ENCODE measurements around the gene BGLAP.
A peak's percentile ranks its signal among the peaks of the same experiment; 100 is the strongest.

BGLAP gene

DNA sequence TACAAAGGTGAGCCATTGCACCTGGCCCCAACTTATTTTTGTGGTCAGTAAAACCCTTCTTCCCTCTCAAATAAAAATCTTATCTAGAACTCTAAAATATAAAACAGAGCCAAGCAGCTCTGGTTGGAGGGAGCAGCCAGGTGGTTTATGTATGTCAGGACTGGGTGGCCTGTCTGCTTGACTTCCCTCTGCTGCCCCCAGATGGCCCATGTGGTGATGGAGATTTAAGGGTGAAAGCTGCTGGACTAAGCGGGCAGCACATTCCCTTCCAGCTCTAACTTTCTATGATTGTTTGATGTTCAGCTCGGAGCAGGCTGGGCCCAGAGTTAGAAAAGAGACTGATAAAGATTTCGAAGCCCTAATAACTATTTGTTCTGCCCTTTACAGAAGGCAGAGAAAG, 17.8 kb downstream of the BGLAP start:
- no peak for DNase-seq

- DNase-seq, result no peak
Measured at GRCh38 chr1:156260896-156261295, 18.9 kb downstream of the BGLAP start.

DNA sequence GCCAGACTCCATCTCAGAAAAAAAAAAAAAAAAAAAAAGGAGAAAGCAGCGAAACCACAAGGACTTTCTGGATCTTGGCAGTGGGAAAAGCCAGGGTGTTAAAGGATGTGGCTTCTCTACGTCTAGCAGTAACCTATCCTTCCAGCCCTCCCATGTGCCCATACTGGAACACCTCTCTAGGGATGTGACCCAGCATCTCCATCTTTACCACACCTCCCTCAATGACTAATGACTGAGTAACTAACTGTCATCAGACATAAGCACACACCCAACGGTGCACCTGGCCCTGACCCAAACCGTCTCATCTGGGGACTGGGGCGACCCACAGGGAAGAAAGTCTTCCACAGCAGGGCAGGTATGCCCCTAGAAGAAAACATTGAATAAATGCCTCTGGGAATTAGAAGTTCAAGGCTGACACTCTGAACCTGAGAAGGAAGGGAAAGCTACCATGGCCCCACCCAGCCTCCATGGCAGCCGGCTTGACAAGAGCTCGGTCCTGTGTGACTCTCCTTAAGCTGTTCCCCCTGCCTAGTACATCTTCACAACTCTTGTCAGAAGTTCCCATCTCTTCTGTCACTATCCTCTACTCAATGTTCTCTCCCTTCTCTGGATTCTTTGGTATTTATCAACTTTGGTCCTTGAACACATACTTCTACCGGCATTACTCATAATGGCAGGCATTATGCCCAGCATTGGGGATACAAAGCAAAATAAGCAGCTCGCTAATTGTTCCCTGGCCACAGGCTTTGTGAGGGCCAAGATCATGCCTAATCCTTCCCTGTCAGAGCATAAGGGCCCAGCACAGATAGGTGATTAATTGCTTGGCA, 20.7 kb downstream of the BGLAP start:
- no peak for DNase-seq

- DNase-seq, result no peak
Measured at GRCh38 chr1:156263288-156263655, 21.3 kb downstream of the BGLAP start.

DNA sequence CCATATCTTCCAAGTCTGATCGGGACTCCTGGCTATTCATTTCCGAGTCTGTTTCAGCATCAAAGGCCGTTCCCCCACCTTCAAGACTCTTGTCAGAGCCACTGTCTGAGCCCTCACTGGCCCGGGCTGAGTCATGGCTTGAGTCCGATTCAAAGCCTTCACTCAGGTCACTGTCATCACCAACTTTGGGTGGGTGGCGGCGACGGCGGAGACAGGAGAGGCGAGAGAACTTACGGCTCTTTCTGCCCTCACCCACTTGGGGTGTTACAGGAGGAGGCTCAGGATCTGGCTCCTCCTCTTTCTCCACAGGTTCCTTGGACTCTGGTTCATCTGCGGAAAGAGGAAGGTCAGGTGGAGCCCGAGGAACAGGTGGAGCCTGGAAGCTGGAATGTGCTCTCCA, 24.1 kb downstream of the BGLAP start:
- no peak for DNase-seq

DNA sequence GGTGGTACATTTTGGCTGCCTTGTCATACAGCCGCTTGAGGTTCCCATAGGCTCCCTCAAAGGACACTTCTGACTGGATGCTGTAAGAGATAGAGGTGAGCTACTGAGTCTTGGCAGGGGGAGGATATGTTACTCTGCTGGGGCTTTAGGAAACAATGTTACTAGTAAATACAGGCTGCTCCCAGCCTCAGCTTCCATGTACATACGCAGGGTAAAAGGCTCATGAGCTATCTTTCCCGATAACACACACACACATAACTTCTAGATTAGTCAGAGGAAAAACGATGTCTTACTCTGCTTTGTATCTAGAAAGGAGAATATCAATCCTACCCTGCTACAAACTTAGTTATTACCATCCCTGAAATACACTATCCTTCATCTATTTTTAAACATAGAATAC, 26.4 kb downstream of the BGLAP start:
- no peak for DNase-seq

DNA sequence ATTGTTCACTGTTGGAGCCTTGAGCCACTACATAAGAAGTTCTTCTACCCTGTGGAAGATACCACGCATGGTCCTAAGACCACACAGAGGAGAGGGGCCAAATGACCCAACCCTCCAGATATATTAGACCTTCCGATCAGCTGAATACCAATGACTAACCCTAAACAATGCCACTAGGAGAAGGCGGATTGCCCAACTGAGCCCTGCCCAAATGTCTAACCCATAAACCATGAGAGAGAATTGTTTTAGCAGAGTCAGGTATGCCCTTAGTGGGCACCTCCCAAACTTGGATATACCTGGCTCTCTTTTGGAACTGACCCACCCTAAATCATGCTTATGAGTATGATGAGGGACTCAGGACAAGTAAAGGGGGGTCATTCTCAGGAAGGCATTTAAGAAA, 28.3 kb downstream of the BGLAP start:
- no peak for DNase-seq

DNA sequence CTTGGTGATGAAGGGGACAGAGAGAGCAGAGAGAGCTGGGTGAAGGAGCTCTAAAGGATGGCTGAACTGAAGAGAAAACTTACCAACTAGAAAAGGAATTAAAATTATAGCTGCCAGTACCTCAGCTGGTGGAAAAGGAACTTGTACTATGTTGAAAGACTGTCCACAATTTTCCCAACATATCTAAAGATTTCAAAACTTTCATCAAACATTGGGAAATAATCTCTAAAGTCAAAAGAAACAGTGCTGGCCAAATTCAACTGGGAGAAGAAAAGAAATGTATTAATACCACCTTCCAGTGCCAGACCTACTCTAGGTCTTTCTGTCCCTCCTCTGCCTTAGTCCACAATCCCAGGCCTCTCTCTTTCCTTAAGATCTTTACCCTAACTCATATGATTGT, 34.5 kb downstream of the BGLAP start:
- no peak for DNase-seq

DNA sequence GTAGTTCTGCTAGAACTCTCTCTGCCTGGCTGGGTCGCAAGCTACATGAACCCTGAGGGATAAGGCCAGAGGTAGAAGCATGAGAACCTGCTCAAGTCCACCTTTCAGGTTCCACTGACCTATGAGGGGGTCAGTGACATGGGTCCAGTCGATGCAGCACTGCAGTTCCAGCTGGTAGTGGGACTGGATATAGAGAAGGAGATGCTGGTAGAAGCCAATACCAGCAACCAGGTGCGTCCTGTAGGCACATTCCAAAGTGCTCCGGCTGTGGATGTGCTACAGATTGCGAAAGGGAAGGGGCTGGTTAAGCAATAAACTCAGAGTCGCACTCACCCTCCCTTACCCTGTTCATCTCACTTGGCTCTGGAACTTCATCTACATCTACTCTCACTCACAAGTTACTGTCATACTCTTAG, 35.0 kb downstream of the BGLAP start:
- DNase-seq, result no peak

GRCh38 chr1:156279837-156280236, 37.9 kb downstream of the BGLAP start:
- DNase-seq, result no peak

- peak; percentile 17 to 22 for DNase-seq
Measured at GRCh38 chr1:156281281-156281680, 39.3 kb downstream of the BGLAP start.

- DNase-seq, result no peak
Measured at GRCh38 chr1:156281693-156282478, 39.9 kb downstream of the BGLAP start.

- DNase-seq, result peak; percentile 98
Measured at GRCh38 chr1:156282479-156283222, 40.7 kb downstream of the BGLAP start, which contains the start of gene SMG5. SMG5 (minus strand) TSS chr1:156282825; CDS start chr1:156282680, 145 bp downstream.

- DNase-seq, result no peak
Measured at GRCh38 chr1:156283521-156283920, 41.5 kb downstream of the BGLAP start.

DNA sequence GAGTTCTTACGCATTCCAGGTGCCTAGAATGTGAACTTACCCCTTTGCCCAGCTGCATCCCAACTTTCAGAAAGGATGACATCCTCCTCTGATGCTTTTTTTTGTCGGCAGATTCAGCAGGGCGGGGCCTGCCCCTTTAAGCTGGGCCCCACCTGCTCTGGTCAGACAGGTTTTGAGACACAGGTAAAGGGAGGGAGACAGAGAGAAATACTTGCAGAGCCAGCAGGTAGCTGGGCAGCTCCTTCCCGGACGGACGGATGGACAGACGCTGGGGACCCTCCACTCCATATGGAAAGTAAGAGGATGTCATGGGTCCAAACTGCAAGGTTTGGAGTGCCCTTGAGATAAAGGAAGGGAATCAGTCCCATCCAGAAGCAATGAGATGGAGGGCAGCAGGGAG, 42.1 kb downstream of the BGLAP start, which contains the start of gene TMEM79:
Gene TMEM79, plus strand, starts transcription at position 214 of the 400 bp plus-strand sequence. CDS start 902 bp downstream, outside the sequence.
- DNase-seq, result no peak

DNA sequence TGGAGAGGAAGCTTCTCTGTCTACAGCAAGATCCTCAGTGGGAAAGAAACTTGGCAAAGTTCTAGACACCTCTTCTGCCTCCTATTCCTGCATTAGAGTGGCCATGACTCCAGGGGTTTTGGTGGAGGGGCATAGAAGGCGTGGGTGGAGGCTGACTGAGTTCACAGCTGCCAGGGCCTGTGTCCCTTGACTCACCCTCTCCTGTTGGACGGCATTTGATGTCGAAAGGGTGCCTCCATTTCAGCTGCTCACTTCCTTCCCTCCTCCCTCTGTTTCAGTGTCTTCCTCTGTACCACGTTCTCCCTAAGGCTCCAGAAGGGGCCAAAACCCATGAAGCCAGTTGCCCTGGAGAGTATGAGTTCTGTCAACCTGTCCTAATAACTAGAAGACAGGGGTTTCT, 42.8 kb downstream of the BGLAP start:
- no peak for DNase-seq

GRCh38 chr1:156285437-156285836, 43.5 kb downstream of the BGLAP start:
- DNase-seq, result no peak

GRCh38 chr1:156286061-156286460, 44.1 kb downstream of the BGLAP start:
- DNase-seq, result no peak

- no peak for DNase-seq
Measured at GRCh38 chr1:156289857-156290256, 47.9 kb downstream of the BGLAP start.

DNA sequence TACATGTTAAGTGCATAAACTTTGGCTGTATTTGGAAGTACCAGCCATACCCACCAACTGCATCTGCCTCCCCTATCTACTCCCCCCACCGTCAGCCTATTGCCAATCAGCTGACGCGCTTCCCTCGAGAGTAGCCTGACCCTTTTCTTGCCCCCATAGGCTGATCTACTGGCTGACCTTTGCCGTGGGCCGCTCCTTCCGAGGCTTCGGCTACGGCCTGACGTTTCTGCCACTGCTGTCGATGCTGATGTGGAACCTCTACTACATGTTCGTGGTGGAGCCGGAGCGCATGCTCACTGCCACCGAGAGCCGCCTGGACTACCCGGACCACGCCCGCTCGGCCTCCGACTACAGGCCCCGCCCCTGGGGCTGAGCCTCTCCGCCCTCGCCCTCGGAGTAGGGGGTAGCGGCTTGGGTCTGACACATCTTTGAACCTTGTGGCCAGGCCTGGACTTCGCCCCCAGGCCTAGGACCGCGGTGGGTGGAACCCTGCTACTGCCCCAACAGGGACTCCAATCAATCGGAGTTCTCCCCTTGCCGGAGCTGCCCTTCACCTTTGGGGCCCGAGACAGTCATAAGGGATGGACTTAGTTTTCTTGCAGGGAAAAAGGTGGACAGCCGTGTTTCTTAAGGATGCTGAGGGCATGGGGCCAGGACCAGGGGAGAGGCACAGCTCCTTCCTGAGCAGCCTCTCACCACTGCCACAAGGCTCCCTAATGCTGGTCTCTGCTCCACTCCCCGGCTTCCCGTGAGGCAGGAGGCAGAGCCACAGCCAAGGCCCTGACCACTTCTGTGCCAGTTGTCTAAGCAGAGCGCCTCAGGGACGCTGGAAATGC, 49.5 kb downstream of the BGLAP start:
- DNase-seq, result peak; percentile 17 to 67

Data from CD4-positive, alpha-beta T cell treated with Interleukin-4 for 1 hour (primary cell).